ENCODE data around the gene TEKT5. TPM values are rescaled to one million over a fixed set of nuclear protein-coding genes. Genes with fewer than 3 reads are reported as not detected.

Gene TEKT5
- total RNA-seq, 1 donor, result under 0.01 TPM

GRCh38 chr16:10676284-10676683, 18.4 kb downstream of the TEKT5 start:
- no peak overlapping the region for H3K4me3 ChIP-seq (ENCODE audit: low read depth, low read length)
- no peak for DNase-seq (ENCODE audit: low read depth)
- no peak for TF ChIP-seq CTCF (IDR thresholded peaks at IDR 0.05; ENCODE audit: insufficient read depth, low read depth, low read length)

- no peak for DNase-seq (ENCODE audit: low read depth)
- TF ChIP-seq CTCF (IDR thresholded peaks at IDR 0.05; ENCODE audit: insufficient read depth, low read depth, low read length), result no peak
- no peak overlapping the region for H3K4me3 ChIP-seq (ENCODE audit: low read depth, low read length)
Observed at GRCh38 chr16:10675861-10676260, 18.9 kb downstream of the TEKT5 start.

GRCh38 chr16:10675216-10675615, 19.5 kb downstream of the TEKT5 start:
- no peak overlapping the region for H3K4me3 ChIP-seq (ENCODE audit: low read depth, low read length)
- no peak for TF ChIP-seq CTCF (IDR thresholded peaks at IDR 0.05; ENCODE audit: insufficient read depth, low read depth, low read length)
- DNase-seq (ENCODE audit: low read depth), result no peak

- DNase-seq (ENCODE audit: low read depth), result no peak
- H3K4me3 ChIP-seq (ENCODE audit: low read depth, low read length), result no peak overlapping the region
- TF ChIP-seq CTCF (IDR thresholded peaks at IDR 0.05; ENCODE audit: insufficient read depth, low read depth, low read length), result no peak
Observed at GRCh38 chr16:10671729-10672128, 23.0 kb downstream of the TEKT5 start.

GRCh38 chr16:10669791-10670190, 24.9 kb downstream of the TEKT5 start:
- no peak for DNase-seq (ENCODE audit: low read depth)
- no peak for TF ChIP-seq CTCF (IDR thresholded peaks at IDR 0.05; ENCODE audit: insufficient read depth, low read depth, low read length)

GRCh38 chr16:10668322-10669045, 26.2 kb downstream of the TEKT5 start:
- peak; percentile 69 for TF ChIP-seq CTCF (IDR thresholded peaks at IDR 0.05; ENCODE audit: insufficient read depth, low read depth, low read length)
- no peak for DNase-seq (ENCODE audit: low read depth)
- H3K4me3 ChIP-seq (ENCODE audit: low read depth, low read length), result no peak overlapping the region

More at GRCh38 chr16:10669791-10670190, 24.9 kb downstream of the TEKT5 start:
- H3K4me3 ChIP-seq (ENCODE audit: low read depth, low read length), result no peak overlapping the region

- TF ChIP-seq CTCF (IDR thresholded peaks at IDR 0.05; ENCODE audit: insufficient read depth, low read depth, low read length), result no peak
- DNase-seq (ENCODE audit: low read depth), result no peak
- H3K4me3 ChIP-seq (ENCODE audit: low read depth, low read length), result no peak overlapping the region
Observed at GRCh38 chr16:10667239-10667638, 27.5 kb downstream of the TEKT5 start.
